CD14-positive monocyte (primary cell): ENCODE measurements around the gene PRKCA. TPM values are rescaled to one million over a fixed set of nuclear protein-coding genes. Genes with fewer than 3 reads are reported as not detected.

ENCODE experiments used
- DNase-seq, 3 donors: peaks; one replicate each; pipeline ENCODE4 v3.0.0-alpha.2; 2011 to 2022
- H2AFZ ChIP-seq: 2 replicates; pipeline ENCODE4 v1.6.0; 2012; ENCODE audit warnings: mild to moderate bottlenecking, low read depth, low read length, inconsistent platforms; ENCODE audit not compliant: insufficient read depth, poor library complexity, severe bottlenecking
- H3K27ac ChIP-seq, 2 donors: 1 replicate in 1 of 2; 2 replicates in 1 of 2; pipeline ENCODE4 v1.5.1; 2012 to 2013; ENCODE audit warnings: low read length in 2 of 2, control low read depth in 1 of 2, inconsistent platforms in 1 of 2, low read depth in 1 of 2, mild to moderate bottlenecking in 1 of 2
- H3K27me3 ChIP-seq, 2 donors: one replicate each; pipeline versions ENCODE4 v1.6.0 to v1.6.1; 2011 to 2013; ENCODE audit warnings: low read length in 2 of 2; ENCODE audit not compliant: control insufficient read depth in 2 of 2, insufficient read depth in 2 of 2
- H3K36me3 ChIP-seq, 2 donors: replicated peaks in 1 of 2; 1 replicate in 1 of 2; 2 replicates in 1 of 2; pipeline versions ENCODE4 v1.5.1 to v1.6.1; 2012 to 2013; ENCODE audit warnings: low read length in 2 of 2, control low read depth in 1 of 2, inconsistent platforms in 1 of 2, mild to moderate bottlenecking in 1 of 2; ENCODE audit not compliant: insufficient read depth in 2 of 2, control insufficient read depth in 1 of 2
- H3K4me1 ChIP-seq, 2 donors: 1 replicate in 1 of 2; 2 replicates in 1 of 2; pipeline versions ENCODE4 v1.5.1 to v1.6.1; 2012 to 2013; ENCODE audit warnings: low read length in 2 of 2, control low read depth in 1 of 2, inconsistent platforms in 1 of 2, mild to moderate bottlenecking in 1 of 2, moderate library complexity in 1 of 2; ENCODE audit not compliant: insufficient read depth in 2 of 2, control insufficient read depth in 1 of 2
- H3K4me2 ChIP-seq: replicated peaks from 2 replicates; pipeline ENCODE3; 2012; ENCODE audit warnings: low read length, moderate library complexity, mild to moderate bottlenecking; ENCODE audit not compliant: poor library complexity, severe bottlenecking; ENCODE audit errors: extremely low read depth
- H3K4me3 ChIP-seq, 3 experiments: fragments of 200-600 bp in 1 of 3; sonication (generic) in 1 of 3; replicated peaks in 1 of 3; 1 replicate in 2 of 3; 2 replicates in 1 of 3; pipeline ENCODE4 v1.5.1; 2011 to 2013; ENCODE audit warnings: low read length in 3 of 3, mild to moderate bottlenecking in 3 of 3, control low read depth in 2 of 3, low read depth in 2 of 3, inconsistent platforms in 1 of 3, moderate library complexity in 1 of 3
- H3K79me2 ChIP-seq: 2 replicates; pipeline ENCODE4 v1.6.0; 2012; ENCODE audit warnings: mild to moderate bottlenecking, control low read depth, inconsistent platforms, low read length, moderate library complexity; ENCODE audit not compliant: insufficient read depth
- H3K9ac ChIP-seq: 2 replicates; pipeline ENCODE4 v1.6.0; 2017; ENCODE audit warnings: low read length, mild to moderate bottlenecking; ENCODE audit not compliant: insufficient read depth, poor library complexity, severe bottlenecking
- H3K9me3 ChIP-seq, 2 donors: replicated peaks in 1 of 2; 1 replicate in 1 of 2; 2 replicates in 1 of 2; pipeline versions ENCODE4 v1.5.1 to v1.6.1; 2012 to 2013; ENCODE audit warnings: low read length in 2 of 2, control low read depth in 1 of 2; ENCODE audit not compliant: control insufficient read depth in 1 of 2, insufficient read depth in 1 of 2
- H4K20me1 ChIP-seq: 2 replicates; pipeline ENCODE4 v1.6.0; 2012; ENCODE audit warnings: mild to moderate bottlenecking, low read length, control low read depth, moderate library complexity; ENCODE audit not compliant: insufficient read depth
- H3K27ac Mint-ChIP-seq, 7 donors: one replicate each; pipeline ENCODE4 v1.8.0; 2020; ENCODE audit warnings: mild to moderate bottlenecking in 7 of 7, mixed read lengths in 7 of 7, moderate library complexity in 6 of 7, inconsistent platforms in 2 of 7
- H3K27me3 Mint-ChIP-seq, 3 donors: one replicate each; pipeline ENCODE4 v1.8.0; 2021 to 2022; ENCODE audit warnings: low read depth in 3 of 3, mild to moderate bottlenecking in 3 of 3, mixed read lengths in 3 of 3, moderate library complexity in 3 of 3, inconsistent platforms in 1 of 3
- H3K36me3 Mint-ChIP-seq, 2 donors: one replicate each; pipeline ENCODE4 v1.8.0; 2020; ENCODE audit warnings: mixed read lengths in 2 of 2, inconsistent platforms in 1 of 2, mild to moderate bottlenecking in 1 of 2
- H3K4me1 Mint-ChIP-seq: one replicate; pipeline ENCODE4 v1.8.0; 2020; ENCODE audit warnings: mild to moderate bottlenecking, mixed read lengths
- H3K4me3 Mint-ChIP-seq, 2 donors: one replicate each; pipeline ENCODE4 v1.8.0; 2020; ENCODE audit warnings: mild to moderate bottlenecking in 2 of 2, mixed read lengths in 2 of 2, moderate library complexity in 1 of 2
- H3K9me3 Mint-ChIP-seq, 7 donors: one replicate each; pipeline ENCODE4 v1.8.0; 2020 to 2022; ENCODE audit warnings: mixed read lengths in 7 of 7, mild to moderate bottlenecking in 6 of 7, moderate library complexity in 6 of 7, inconsistent platforms in 2 of 7
- CTCF ChIP-seq: fragments of 200-600 bp; IDR thresholded peaks from one replicate; pipeline ENCODE4 v1.8.0; 2022; ENCODE audit warnings: antibody characterized with exemption, mild to moderate bottlenecking
- WGBS: methylation state at CpG from one replicate; pipeline ENCODE4 v1.1.5; 2013; ENCODE audit warnings: missing lambda C conversion rate; ENCODE audit not compliant: insufficient coverage; 5-methylcytosine and 5-hydroxymethylcytosine counted together
- intact Hi-C, 2 donors: fragments of 100-400 bp; cut with micrococcal nuclease; formaldehyde crosslinking; loops; one replicate each; pipeline versions ENCODE4 v1.15.0 to v1.15.1; 2023
- polyA plus RNA-seq, 3 donors: library from polyadenylated mRNA; depleted of rRNA in 1 of 3; unstranded in 2 of 3; stranded (reverse) in 1 of 3; fragments of 300-500 nt in 2 of 3; fragments of >200 nt in 1 of 3; fragmentation: Illumina TruSeq in 2 of 3; gene quantifications; 1 replicate in 2 of 3; 2 replicates in 1 of 3; pipeline ENCODE4 v1.2.3, GENCODE V29; 2012 to 2021

The PRKCA gene
- polyA plus RNA-seq, 3 donors = 0.22 to 7.1 (median 0.30) TPM

GRCh38 chr17:66307257-66307656, 4.8 kb downstream of the PRKCA start:
- Histone ChIP-seq H3K4me1 (peaks cover 18 to 19% of the 10 kb centered on the region in 2 donors), H3K9ac (no peak overlapping the region), H3K27ac (no peak overlapping the region), H3K9me3 (no peaks in the 10 kb centered on the region), H2AFZ (no peak overlapping the region), H3K79me2 (peaks cover 29% of the 10 kb centered on the region), H3K4me2 (no peak overlapping the region), H3K36me3 (peaks cover 10 to 37% of the 10 kb centered on the region in 2 donors), H3K27me3 (no peaks in the 10 kb centered on the region), H4K20me1 (peaks cover 12% of the 10 kb centered on the region), H3K4me3 (no peak overlapping the region)
- DNase-seq = no peak
- Mint-ChIP-seq H3K4me1 (peaks cover 29% of the 10 kb centered on the region), H3K4me3 (no peak overlapping the region), H3K27ac (no peak overlapping the region), H3K9me3 (no peaks in the 10 kb centered on the region), H3K27me3 (peaks cover 0 to 4% (median 2%) of the 10 kb centered on the region in 3 donors), H3K36me3 (peaks cover 44 to 59% of the 10 kb centered on the region in 2 donors)
- WGBS = no CpG with 5 or more reads among the region's 2 CpGs
- TF ChIP-seq CTCF = no peak
- intact Hi-C loops = loop anchor here (10.0 kb wide), 2 partner anchors 138 to 1688 kb away; partner anchors contain the start of gene C17orf58 (in 1 of the 2)

GRCh38 chr17:66308856-66309255, 6.4 kb downstream of the PRKCA start:
- no CpG with 5 or more reads among the region's 2 CpGs for WGBS
- Mint-ChIP-seq H3K4me1 (peaks cover 23% of the 10 kb centered on the region), H3K9me3 (no peaks in the 10 kb centered on the region), H3K36me3 (peaks cover 51 to 72% of the 10 kb centered on the region in 2 donors), H3K27ac (no peak overlapping the region), H3K4me3 (no peak overlapping the region), H3K27me3 (peaks cover 0 to 4% (median 2%) of the 10 kb centered on the region in 3 donors)
- Histone ChIP-seq H3K4me1 (peaks cover 11 to 14% of the 10 kb centered on the region in 2 donors), H3K9me3 (no peaks in the 10 kb centered on the region), H3K4me3 (no peak overlapping the region), H3K27ac (no peak overlapping the region), H4K20me1 (peaks cover 6% of the 10 kb centered on the region), H3K27me3 (no peaks in the 10 kb centered on the region), H3K4me2 (no peak overlapping the region), H3K9ac (no peak overlapping the region), H2AFZ (no peak overlapping the region), H3K79me2 (peaks cover 18% of the 10 kb centered on the region), H3K36me3 (peaks cover 13 to 37% of the 10 kb centered on the region in 2 donors)
- no peak for DNase-seq
- intact Hi-C loops = loop anchor here (10.0 kb wide), 2 partner anchors 136 to 1686 kb away; partner anchors contain the start of gene C17orf58 (in 1 of the 2)
- TF ChIP-seq CTCF = no peak
